Measurements from ENCODE around the gene PLGRKT. TPM values are rescaled to one million over a fixed set of nuclear protein-coding genes. Genes with fewer than 3 reads are reported as not detected.
"Not testable (repeated sequence)": the region's sequence is repeated elsewhere in the genome, so short reads cannot be mapped to it uniquely, and the experiment has no call there.

Gene PLGRKT
- polyA plus RNA-seq, 1 experiment, result 13.1 TPM

- CTCF ChIA-PET, result interaction anchor here (0.6 to 1.6 kb wide), 5 partner anchors 9 to 231 kb away, joined by 3 to 5 read pairs (median 3); no protein-coding TSS in a partner anchor
- POLR2A ChIA-PET, result no interaction called here
- no peak for DNase-seq (ENCODE audit: low read depth, low spot score)
- Histone ChIP-seq H3K27ac (ENCODE audit: low read depth, low read length) (no peak overlapping the region), H3K4me3 (ENCODE audit: low read depth, low read length) (no peak overlapping the region), H3K9me3 (ENCODE audit: control insufficient read depth, insufficient read depth, low read length) (peaks cover 4% of the 10 kb centered on the region; the same call in 1 of the 2 replicates), H3K27me3 (ENCODE audit: control insufficient read depth, insufficient read depth, low read length) (no peaks in the 10 kb centered on the region)
- TF ChIP-seq CTCF (IDR thresholded peaks at IDR 0.05; ENCODE audit: low read depth, low read length), result no peak
These were observed 20.8 kb downstream of the PLGRKT start for GRCh38 chr9:5416953-5417352.

- Histone ChIP-seq H3K4me3 (ENCODE audit: low read depth, low read length) (no peak overlapping the region), H3K27ac (ENCODE audit: low read depth, low read length) (no peak overlapping the region), H3K9me3 (ENCODE audit: control insufficient read depth, insufficient read depth, low read length) (peaks cover 5% of the 10 kb centered on the region; the same call in 1 of the 2 replicates), H3K27me3 (ENCODE audit: control insufficient read depth, insufficient read depth, low read length) (no peaks in the 10 kb centered on the region)
- TF ChIP-seq CTCF (IDR thresholded peaks at IDR 0.05; ENCODE audit: low read depth, low read length), result no peak
- no peak for DNase-seq (ENCODE audit: low read depth, low spot score)
- ChIA-PET POLR2A (no interaction called here), CTCF (no interaction called here)
These were observed 29.1 kb downstream of the PLGRKT start for GRCh38 chr9:5408596-5408995.

DNA sequence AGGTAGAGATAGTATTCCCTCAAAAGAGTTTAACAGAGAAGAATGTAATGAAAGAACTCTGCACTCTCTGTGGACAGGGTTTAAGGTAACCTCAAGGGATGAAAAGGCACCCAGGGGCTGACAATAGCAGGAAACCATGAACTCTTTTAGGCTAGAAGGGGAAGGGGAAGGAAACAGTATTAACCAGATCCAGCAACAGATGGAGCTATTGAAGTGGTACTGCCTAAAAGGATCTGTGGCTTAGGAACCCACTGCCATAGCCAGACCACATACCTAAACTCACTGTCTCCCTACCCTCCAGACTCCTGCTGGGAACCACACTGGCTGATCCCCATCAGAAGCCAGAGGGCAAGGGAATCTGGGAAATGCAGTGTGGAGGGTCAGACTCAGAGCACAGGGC is 35.5 kb downstream of the PLGRKT start:
- H3K4me3 ChIP-seq (ENCODE audit: low read depth, low read length), result no peak overlapping the region
- POLR2A ChIA-PET, result no interaction called here
- DNase-seq (ENCODE audit: low read depth, low spot score), result no peak
- H3K27me3 ChIP-seq (ENCODE audit: control insufficient read depth, insufficient read depth, low read length), result no peaks in the 10 kb centered on the region
- H3K27ac ChIP-seq (ENCODE audit: low read depth, low read length), result no peak overlapping the region
- TF ChIP-seq CTCF (IDR thresholded peaks at IDR 0.05; ENCODE audit: low read depth, low read length), result no peak
- CTCF ChIA-PET, result no interaction called here
- no peaks in the 10 kb centered on the region for H3K9me3 ChIP-seq (ENCODE audit: control insufficient read depth, insufficient read depth, low read length)

DNA sequence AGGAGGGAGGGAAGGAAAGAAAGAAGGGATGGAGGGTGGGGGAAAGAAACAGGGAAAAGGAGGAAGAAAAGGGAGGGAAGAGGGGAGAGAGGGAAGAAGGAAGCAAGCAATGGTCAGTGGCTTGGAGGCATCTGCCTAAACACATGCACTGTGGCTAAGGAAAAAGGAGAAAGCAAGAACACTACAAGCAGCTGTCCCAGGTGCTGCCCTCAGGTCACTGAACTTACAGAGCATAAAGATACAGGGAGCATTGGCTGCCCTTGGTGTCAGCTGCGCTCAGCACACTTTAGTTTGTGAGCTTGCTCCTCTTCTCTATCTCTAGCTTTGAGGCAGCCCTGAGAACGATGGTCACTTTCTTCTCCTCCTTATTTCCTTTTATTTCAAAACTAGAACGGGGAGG is 40.2 kb downstream of the PLGRKT start:
- POLR2A ChIA-PET; H3K27me3 ChIP-seq (ENCODE audit: control insufficient read depth, insufficient read depth, low read length); H3K4me3 ChIP-seq (ENCODE audit: low read depth, low read length); H3K27ac ChIP-seq (ENCODE audit: low read depth, low read length); DNase-seq (ENCODE audit: low read depth, low spot score); H3K9me3 ChIP-seq (ENCODE audit: control insufficient read depth, insufficient read depth, low read length): not testable (repeated sequence)
- CTCF ChIA-PET, result interaction anchor here (0.7 to 0.8 kb wide), 2 partner anchors 193 to 222 kb away, joined by 3 to 5 read pairs; no protein-coding TSS in a partner anchor

GRCh38 chr9:5395428-5395827 is 42.3 kb downstream of the PLGRKT start:
- Histone ChIP-seq H3K4me3 (ENCODE audit: low read depth, low read length) (no peak overlapping the region), H3K27me3 (ENCODE audit: control insufficient read depth, insufficient read depth, low read length) (no peaks in the 10 kb centered on the region), H3K27ac (ENCODE audit: low read depth, low read length) (no peak overlapping the region), H3K9me3 (ENCODE audit: control insufficient read depth, insufficient read depth, low read length) (no peaks in the 10 kb centered on the region)
- ChIA-PET CTCF (no interaction called here), POLR2A (no interaction called here)
- no peak for DNase-seq (ENCODE audit: low read depth, low spot score)
- TF ChIP-seq CTCF (IDR thresholded peaks at IDR 0.05; ENCODE audit: low read depth, low read length), result no peak

GRCh38 chr9:5393976-5394375 is 43.7 kb downstream of the PLGRKT start:
- DNase-seq (ENCODE audit: low read depth, low spot score); CTCF ChIA-PET; H3K4me3 ChIP-seq (ENCODE audit: low read depth, low read length); H3K27me3 ChIP-seq (ENCODE audit: control insufficient read depth, insufficient read depth, low read length); H3K9me3 ChIP-seq (ENCODE audit: control insufficient read depth, insufficient read depth, low read length); POLR2A ChIA-PET; H3K27ac ChIP-seq (ENCODE audit: low read depth, low read length): not testable (repeated sequence)
